Neural cell (in vitro differentiated cells): ENCODE results near the gene TRIM2. TPM values are rescaled to one million over a fixed set of nuclear protein-coding genes. Genes with fewer than 3 reads are reported as not detected.

Experiments used
- H2AFZ ChIP-seq: fragments of 200-600, 300-800 bp; sonication (generic), shearing (Covaris generic); 2 replicates; pipeline ENCODE4 v1.6.0; 2014; ENCODE audit warnings: low read depth, mild to moderate bottlenecking, antibody characterized with exemption, low read length, moderate library complexity
- H3F3A ChIP-seq: fragments of 200-600 bp; shearing (Covaris generic); 2 replicates; pipeline ENCODE4 v1.6.1; 2016; ENCODE audit warnings: mild to moderate bottlenecking, moderate library complexity, mixed read lengths, antibody characterized with exemption, low read length; ENCODE audit not compliant: insufficient read depth, poor library complexity, severe bottlenecking
- H3K27ac ChIP-seq: fragments of 200-600, 300-800 bp; sonication (generic), shearing (Covaris generic); 2 replicates; pipeline ENCODE4 v1.5.1; 2014; ENCODE audit warnings: mild to moderate bottlenecking, low read length, moderate library complexity
- H3K27me3 ChIP-seq: fragments of 300-800, 200-600 bp; sonication (generic), shearing (Covaris generic); 2 replicates; pipeline ENCODE4 v1.6.0; 2014; ENCODE audit warnings: mild to moderate bottlenecking, low read depth, low read length, moderate library complexity; ENCODE audit not compliant: insufficient read depth
- H3K36me3 ChIP-seq: fragments of 300-800, 200-600 bp; sonication (generic), shearing (Covaris generic); 2 replicates; pipeline ENCODE4 v1.5.1; 2014; ENCODE audit warnings: mild to moderate bottlenecking, antibody characterized with exemption, low read length, moderate library complexity; ENCODE audit not compliant: insufficient read depth
- H3K4me2 ChIP-seq: fragments of 300-800, 200-600 bp; sonication (generic), shearing (Covaris generic); 2 replicates; pipeline ENCODE4 v1.6.0; 2014; ENCODE audit warnings: mild to moderate bottlenecking, low read length
- H3K4me3 ChIP-seq: fragments of 300-800, 200-600 bp; sonication (generic), shearing (Covaris generic); 2 replicates; pipeline ENCODE4 v1.5.1; 2014; ENCODE audit warnings: mild to moderate bottlenecking, low read length, moderate library complexity
- H3K79me2 ChIP-seq: fragments of 200-600 bp; shearing (Covaris generic); replicated peaks from 2 replicates; pipeline ENCODE4 v1.6.0; 2014; ENCODE audit warnings: mild to moderate bottlenecking, low read length, moderate library complexity; ENCODE audit not compliant: insufficient read depth
- H3K9ac ChIP-seq: fragments of 300-800, 200-600 bp; sonication (generic), shearing (Covaris generic); 2 replicates; pipeline ENCODE4 v1.6.1; 2016; ENCODE audit warnings: mild to moderate bottlenecking, low read length, mixed read lengths
- H3K9me2 ChIP-seq: fragments of 200-600 bp; shearing (Covaris generic); 2 replicates; pipeline ENCODE4 v1.6.1; 2016; ENCODE audit warnings: mild to moderate bottlenecking, low read length, mixed read lengths; ENCODE audit not compliant: insufficient read depth
- H3K9me3 ChIP-seq: fragments of 200-600, 300-800 bp; sonication (generic), shearing (Covaris generic); 2 replicates; pipeline ENCODE4 v1.6.1; 2016; ENCODE audit warnings: mild to moderate bottlenecking, mixed run types, low read length, moderate library complexity, mixed read lengths
- H4K20me1 ChIP-seq: fragments of 200-600 bp; shearing (Covaris generic); 2 replicates; pipeline ENCODE4 v1.6.1; 2016; ENCODE audit warnings: mild to moderate bottlenecking, mixed run types; ENCODE audit not compliant: insufficient read depth
- CTCF ChIP-seq: fragments of 450-650 bp; IDR thresholded peaks from 2 replicates; pipeline ENCODE4 v1.5.1; 2014; ENCODE audit warnings: antibody characterized with exemption, mild to moderate bottlenecking, moderate library complexity; ENCODE audit not compliant: poor library complexity, severe bottlenecking
- EP300 ChIP-seq: fragments of 450-650 bp; conservative IDR thresholded peaks from 2 replicates; pipeline ENCODE4 v1.6.1; 2014; ENCODE audit warnings: antibody characterized with exemption, mild to moderate bottlenecking, moderate library complexity; ENCODE audit not compliant: poor library complexity, severe bottlenecking
- EZH2 ChIP-seq: fragments of 200-600, 300-800 bp; shearing (Covaris generic), sonication (generic); IDR thresholded peaks from 2 replicates; pipeline ENCODE4 v1.6.1; 2014; ENCODE audit warnings: antibody characterized with exemption, low read length, borderline replicate concordance, mild to moderate bottlenecking; ENCODE audit not compliant: insufficient read depth, poor library complexity, severe bottlenecking
- MXI1 ChIP-seq: fragments of 450-650 bp; conservative IDR thresholded peaks from 2 replicates; pipeline ENCODE4 v1.6.1; 2014; ENCODE audit warnings: antibody characterized with exemption, mild to moderate bottlenecking; ENCODE audit not compliant: poor library complexity, severe bottlenecking
- POLR2AphosphoS5 ChIP-seq: IDR thresholded peaks from 2 replicates; pipeline ENCODE4 v1.6.1; 2012
- RAD21 ChIP-seq: fragments of 450-650 bp; conservative IDR thresholded peaks from 2 replicates; pipeline ENCODE4 v1.6.1; 2014; ENCODE audit warnings: antibody characterized with exemption, mild to moderate bottlenecking, moderate library complexity
- SMC3 ChIP-seq: fragments of 450-650 bp; conservative IDR thresholded peaks from 2 replicates; pipeline ENCODE4 v1.6.1; 2014; ENCODE audit warnings: antibody characterized with exemption, mild to moderate bottlenecking, moderate library complexity; ENCODE audit not compliant: poor library complexity
- TAF1 ChIP-seq: IDR thresholded peaks from 2 replicates; pipeline ENCODE4 v1.6.1; 2012; ENCODE audit warnings: low read depth
- polyA plus RNA-seq: library from polyadenylated mRNA; depleted of rRNA; stranded (reverse); fragments of >200 nt; gene quantifications from 2 replicates; pipeline ENCODE4 v1.2.3, GENCODE V29; 2014
- TF ChIP-seq, protein P1 (sequence below): IDR thresholded peaks from 2 replicates; pipeline ENCODE4 v1.6.1; 2012; ENCODE audit warnings: borderline replicate concordance

Gene TRIM2
- polyA plus RNA-seq, 1 donor from 2014 or later, result 261 TPM

DNA sequence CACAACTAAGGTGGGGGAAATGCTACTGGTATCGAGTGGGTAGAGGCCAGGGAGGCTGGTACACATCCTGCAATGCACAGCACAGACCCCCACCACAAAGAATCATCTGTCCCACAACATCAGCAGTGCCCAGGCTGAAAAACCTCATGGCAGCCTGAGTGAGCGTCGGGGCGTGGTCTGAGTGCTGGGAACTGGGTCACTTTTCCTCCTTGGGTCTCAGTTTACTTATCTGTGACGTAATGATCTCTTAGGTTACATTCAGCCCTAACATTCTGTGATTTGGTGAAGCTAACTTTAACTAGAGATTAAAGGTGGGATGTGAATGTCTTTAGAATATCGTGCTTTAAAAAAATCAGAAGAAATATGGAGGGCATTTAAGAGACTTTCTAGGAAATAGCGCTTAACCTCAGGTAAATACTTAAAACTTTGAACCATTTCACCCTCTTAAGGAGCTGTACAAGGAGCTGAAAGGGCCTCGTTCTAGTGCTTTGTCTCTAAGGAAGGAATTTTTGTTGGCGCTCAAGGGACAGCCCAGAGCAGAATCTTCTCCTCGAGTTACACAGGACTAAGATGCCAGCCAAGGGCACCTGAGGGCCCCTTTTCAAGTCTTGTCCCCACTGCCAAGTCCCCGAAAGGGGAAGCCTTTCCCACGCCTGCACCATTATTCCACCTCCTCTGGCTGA lies 18.1 kb upstream of the TRIM2 start:
- Histone ChIP-seq H3K27me3 (no peaks in the 10 kb centered on the region), H3K36me3 (no peaks in the 10 kb centered on the region), H3K4me2 (no peak overlapping the region), H2AFZ (no peak overlapping the region), H3K4me3 (peak overlapping the region; percentile 7), H3F3A (no peaks in the 10 kb centered on the region), H3K9ac (peak overlapping the region; percentile 58), H3K79me2 (peaks cover 42% of the 10 kb centered on the region), H4K20me1 (no peaks in the 10 kb centered on the region), H3K9me3 (no peaks in the 10 kb centered on the region), H3K27ac (peak overlapping the region; percentile 85), H3K9me2 (no peaks in the 10 kb centered on the region)
- TF ChIP-seq EZH2, result no peak
- no peak for TF ChIP-seq RAD21
- no peak for TF ChIP-seq MXI1
- TF ChIP-seq CTCF, result no peak
- TF ChIP-seq TAF1, result no peak
- TF ChIP-seq, protein P1, sequence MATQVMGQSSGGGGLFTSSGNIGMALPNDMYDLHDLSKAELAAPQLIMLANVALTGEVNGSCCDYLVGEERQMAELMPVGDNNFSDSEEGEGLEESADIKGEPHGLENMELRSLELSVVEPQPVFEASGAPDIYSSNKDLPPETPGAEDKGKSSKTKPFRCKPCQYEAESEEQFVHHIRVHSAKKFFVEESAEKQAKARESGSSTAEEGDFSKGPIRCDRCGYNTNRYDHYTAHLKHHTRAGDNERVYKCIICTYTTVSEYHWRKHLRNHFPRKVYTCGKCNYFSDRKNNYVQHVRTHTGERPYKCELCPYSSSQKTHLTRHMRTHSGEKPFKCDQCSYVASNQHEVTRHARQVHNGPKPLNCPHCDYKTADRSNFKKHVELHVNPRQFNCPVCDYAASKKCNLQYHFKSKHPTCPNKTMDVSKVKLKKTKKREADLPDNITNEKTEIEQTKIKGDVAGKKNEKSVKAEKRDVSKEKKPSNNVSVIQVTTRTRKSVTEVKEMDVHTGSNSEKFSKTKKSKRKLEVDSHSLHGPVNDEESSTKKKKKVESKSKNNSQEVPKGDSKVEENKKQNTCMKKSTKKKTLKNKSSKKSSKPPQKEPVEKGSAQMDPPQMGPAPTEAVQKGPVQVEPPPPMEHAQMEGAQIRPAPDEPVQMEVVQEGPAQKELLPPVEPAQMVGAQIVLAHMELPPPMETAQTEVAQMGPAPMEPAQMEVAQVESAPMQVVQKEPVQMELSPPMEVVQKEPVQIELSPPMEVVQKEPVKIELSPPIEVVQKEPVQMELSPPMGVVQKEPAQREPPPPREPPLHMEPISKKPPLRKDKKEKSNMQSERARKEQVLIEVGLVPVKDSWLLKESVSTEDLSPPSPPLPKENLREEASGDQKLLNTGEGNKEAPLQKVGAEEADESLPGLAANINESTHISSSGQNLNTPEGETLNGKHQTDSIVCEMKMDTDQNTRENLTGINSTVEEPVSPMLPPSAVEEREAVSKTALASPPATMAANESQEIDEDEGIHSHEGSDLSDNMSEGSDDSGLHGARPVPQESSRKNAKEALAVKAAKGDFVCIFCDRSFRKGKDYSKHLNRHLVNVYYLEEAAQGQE, result no peak
- TF ChIP-seq POLR2AphosphoS5, result no peak
- no peak for TF ChIP-seq SMC3
- TF ChIP-seq EP300, result no peak

DNA sequence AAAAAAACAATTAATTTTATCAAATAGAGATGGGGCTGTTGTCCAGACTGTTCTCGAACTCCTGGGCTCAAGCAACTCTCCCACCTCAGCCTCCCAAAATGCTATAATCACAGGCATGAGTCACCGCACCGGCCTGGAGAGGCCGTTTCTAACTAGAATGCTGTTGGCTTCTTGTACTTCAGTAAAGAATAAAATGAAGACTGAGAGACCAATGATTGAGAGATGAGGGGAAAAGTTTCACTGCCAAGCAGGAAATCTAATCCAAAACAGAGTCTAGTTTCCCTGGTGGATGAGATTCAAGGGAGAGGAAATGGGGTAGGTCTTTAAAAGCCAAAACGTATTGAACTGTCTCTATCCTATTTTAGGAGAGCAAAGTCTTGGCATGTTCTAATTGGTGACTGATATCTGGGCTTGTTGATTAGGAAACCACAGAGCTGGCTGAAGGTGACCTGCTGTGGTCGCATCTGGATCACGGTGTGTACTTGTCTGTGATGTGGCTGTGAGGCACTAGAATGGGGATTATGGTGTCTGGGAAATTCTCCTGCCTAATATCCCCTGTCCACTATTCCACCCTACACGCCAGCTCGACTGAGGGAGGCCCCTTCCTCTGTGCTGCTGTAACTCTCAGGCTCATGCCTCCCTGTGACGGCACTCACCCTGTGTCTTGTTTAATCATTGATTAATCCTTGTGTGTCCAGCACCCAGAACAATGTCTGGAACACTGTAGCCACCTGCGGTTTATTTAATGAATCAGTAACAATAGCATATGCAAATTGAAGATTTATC lies 15.0 kb upstream of the TRIM2 start:
- no peak overlapping the region for H3K4me3 ChIP-seq
- H3K27ac ChIP-seq, result no peak overlapping the region

More for the DNA sequence above, 15.0 kb upstream of the TRIM2 start:
- peaks cover 9% of the 10 kb centered on the region for H3K36me3 ChIP-seq
- no peak overlapping the region for H3K4me2 ChIP-seq
- H3K27me3 ChIP-seq, result no peaks in the 10 kb centered on the region
- H3K79me2 ChIP-seq, result peaks cover 35% of the 10 kb centered on the region
- no peaks in the 10 kb centered on the region for H3F3A ChIP-seq
- no peaks in the 10 kb centered on the region for H4K20me1 ChIP-seq
- TF ChIP-seq TAF1 (no peak), MXI1 (no peak), CTCF (no peak), POLR2AphosphoS5 (no peak), EP300 (no peak), SMC3 (no peak), RAD21 (no peak), EZH2 (no peak)
- TF ChIP-seq, protein P1, result no peak
- H2AFZ ChIP-seq, result no peak overlapping the region
- H3K9ac ChIP-seq, result no peak overlapping the region
- no peaks in the 10 kb centered on the region for H3K9me2 ChIP-seq
- H3K9me3 ChIP-seq, result no peaks in the 10 kb centered on the region
